HFF-Myc (cell line): ENCODE data around the gene ZFPL1.
A peak's percentile ranks its signal among the peaks of the same experiment; 100 is the strongest.

Experiments
- DNase-seq: peaks from one replicate; pipeline ENCODE4 v3.0.0-alpha.2; 2011; ENCODE audit warnings: low read depth; ENCODE audit errors: extremely low read depth
- H3K4me3 ChIP-seq: replicated peaks from 2 replicates; pipeline ENCODE4 v1.5.1; 2011; ENCODE audit warnings: low read depth, mild to moderate bottlenecking, control low read depth, low read length
- CTCF ChIP-seq: IDR thresholded peaks from 2 replicates; pipeline ENCODE4 v1.5.1; 2012; ENCODE audit warnings: mild to moderate bottlenecking, low read depth, low read length, control low read depth; ENCODE audit errors: missing control alignments

The ZFPL1 gene

GRCh38 chr11:65087216-65087615 is 3.2 kb downstream of the ZFPL1 start:
- no peak for TF ChIP-seq CTCF
- no peak overlapping the region for H3K4me3 ChIP-seq
- DNase-seq = no peak

- DNase-seq = no peak
- H3K4me3 ChIP-seq = no peak overlapping the region
- TF ChIP-seq CTCF = no peak
Observed at GRCh38 chr11:65087827-65088226, 3.8 kb downstream of the ZFPL1 start.

- TF ChIP-seq CTCF = no peak
- no peak overlapping the region for H3K4me3 ChIP-seq
- no peak for DNase-seq
Observed at GRCh38 chr11:65089621-65090020, 5.6 kb downstream of the ZFPL1 start.

DNA sequence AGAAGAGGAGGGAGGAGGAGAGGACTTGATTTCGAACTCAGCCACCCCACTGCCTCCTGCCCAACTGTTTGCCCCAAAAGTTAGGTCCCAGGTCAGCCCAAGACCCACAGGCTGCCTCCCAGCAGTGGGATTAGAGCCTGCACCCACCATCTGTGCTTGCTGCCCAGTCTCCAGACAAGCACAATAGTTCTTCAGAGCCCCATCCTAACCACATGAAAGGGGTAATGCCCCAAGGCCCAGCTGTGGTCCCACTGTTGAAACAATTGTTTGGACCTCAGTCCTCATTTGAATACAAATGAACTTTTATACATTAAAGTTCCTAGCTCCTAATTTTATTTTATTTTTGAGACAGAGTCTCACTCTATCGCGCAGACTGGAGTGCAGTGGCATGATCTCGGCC is 6.6 kb downstream of the ZFPL1 start:
- DNase-seq = no peak
- TF ChIP-seq CTCF = no peak
- no peak overlapping the region for H3K4me3 ChIP-seq

- TF ChIP-seq CTCF = no peak
- peak overlapping the region; percentile 68 for H3K4me3 ChIP-seq
- no peak for DNase-seq
Observed at GRCh38 chr11:65095427-65095826, 11.4 kb downstream of the ZFPL1 start.

GRCh38 chr11:65095974-65096806 is 12.2 kb downstream of the ZFPL1 start, which contains the start of gene VPS51:
Gene VPS51, plus strand, starts transcription at chr11:65096214. Its CDS starts 37 bp downstream, at chr11:65096251.
- peak within 1 kb of the TSS; percentile 68 for H3K4me3 ChIP-seq
- no peak for TF ChIP-seq CTCF
- DNase-seq = peak; percentile 71
